HT1080 (cell line): Measurements from ENCODE around the gene TIAM1. TPM values are rescaled to one million over a fixed set of nuclear protein-coding genes. Genes with fewer than 3 reads are reported as not detected.

Experiments used
- DNase-seq: peaks from one replicate; pipeline ENCODE4 v3.0.0-alpha.2; 2015; ENCODE audit warnings: low read depth
- total RNA-seq: library from RNA; depleted of rRNA; stranded (reverse); fragments of >200 nt; shearing (Covaris generic); gene quantifications from 2 replicates; pipeline ENCODE4 v1.2.3, GENCODE V29; 2014

Gene TIAM1
- total RNA-seq, 1 experiment from 2014 or later = 3.5 TPM

GRCh38 chr21:31176080-31176551, 167.9 kb downstream of the TIAM1 start:
- no peak for DNase-seq

- no peak for DNase-seq
Measured at GRCh38 chr21:31173881-31174555, 170.0 kb downstream of the TIAM1 start.

- DNase-seq = no peak
Measured at GRCh38 chr21:31172328-31172727, 171.7 kb downstream of the TIAM1 start.

- DNase-seq = no peak
Measured at GRCh38 chr21:31164713-31165694, 179.1 kb downstream of the TIAM1 start.

GRCh38 chr21:31162827-31163226, 181.2 kb downstream of the TIAM1 start:
- peak; percentile 28 for DNase-seq

GRCh38 chr21:31162079-31162699, 181.9 kb downstream of the TIAM1 start:
- DNase-seq = no peak

GRCh38 chr21:31161157-31161556, 182.9 kb downstream of the TIAM1 start:
- no peak for DNase-seq

GRCh38 chr21:31159808-31160207, 184.3 kb downstream of the TIAM1 start:
- DNase-seq = no peak

GRCh38 chr21:31158789-31159581, 185.1 kb downstream of the TIAM1 start:
- no peak for DNase-seq

- DNase-seq = no peak
Measured at GRCh38 chr21:31157756-31158155, 186.3 kb downstream of the TIAM1 start.

GRCh38 chr21:31156662-31157061, 187.4 kb downstream of the TIAM1 start:
- no peak for DNase-seq

GRCh38 chr21:31156169-31156568, 187.9 kb downstream of the TIAM1 start:
- no peak for DNase-seq

- no peak for DNase-seq
Measured at GRCh38 chr21:31151156-31152045, 192.7 kb downstream of the TIAM1 start.

- no peak for DNase-seq
Measured at GRCh38 chr21:31145274-31145673, 198.8 kb downstream of the TIAM1 start.

- no peak for DNase-seq
Measured at GRCh38 chr21:31143036-31143435, 201.0 kb downstream of the TIAM1 start.

- no peak for DNase-seq
Measured at GRCh38 chr21:31142600-31142999, 201.5 kb downstream of the TIAM1 start.

- DNase-seq = no peak
Measured at GRCh38 chr21:31141389-31142000, 202.6 kb downstream of the TIAM1 start.

GRCh38 chr21:31140676-31141075, 203.4 kb downstream of the TIAM1 start:
- no peak for DNase-seq

GRCh38 chr21:31140025-31140424, 204.0 kb downstream of the TIAM1 start:
- DNase-seq = no peak

- no peak for DNase-seq
Measured at GRCh38 chr21:31137960-31138359, 206.1 kb downstream of the TIAM1 start.
